Fibroblast of lung (primary cell): ENCODE results near the gene GLG1. TPM values are rescaled to one million over a fixed set of nuclear protein-coding genes. Genes with fewer than 3 reads are reported as not detected.
"Not testable (repeated sequence)": the region's sequence is repeated elsewhere in the genome, so short reads cannot be mapped to it uniquely, and the experiment has no call there.

Experiments
- DNase-seq, 2 donors: peaks; one replicate each; pipeline versions ENCODE4 v3.0.0 to v3.0.0-alpha.2; 2010; ENCODE audit warnings: low read depth in 2 of 2
- H2AFZ ChIP-seq: 2 replicates; pipeline ENCODE4 v1.5.1; 2012; ENCODE audit warnings: low read length, control low read depth, inconsistent platforms
- H3K27ac ChIP-seq: 2 replicates; pipeline ENCODE4 v1.5.1; 2011; ENCODE audit warnings: low read length, control low read depth; ENCODE audit not compliant: insufficient read depth
- H3K27me3 ChIP-seq: 2 replicates; pipeline ENCODE4 v1.5.1; 2011; ENCODE audit warnings: mild to moderate bottlenecking, low read length; ENCODE audit not compliant: control insufficient read depth, insufficient read depth
- H3K36me3 ChIP-seq: 2 replicates; pipeline ENCODE4 v1.5.1; 2011; ENCODE audit warnings: low read length; ENCODE audit not compliant: control insufficient read depth, insufficient read depth
- H3K4me1 ChIP-seq: 2 replicates; pipeline ENCODE4 v1.5.1; 2011; ENCODE audit warnings: low read length; ENCODE audit not compliant: control insufficient read depth, insufficient read depth; ENCODE audit errors: extremely low read depth
- H3K4me2 ChIP-seq: 2 replicates; pipeline ENCODE4 v1.5.1; 2011; ENCODE audit warnings: low read length, control low read depth; ENCODE audit not compliant: insufficient read depth; ENCODE audit errors: extremely low read depth
- H3K4me3 ChIP-seq, 4 experiments: fragments of 200-600 bp in 1 of 4; sonication (generic) in 1 of 4; replicated peaks in 1 of 4; 2 replicates each; pipeline ENCODE4 v1.5.1; 2011 to 2016; ENCODE audit warnings: low read length in 4 of 4, low read depth in 3 of 4, mild to moderate bottlenecking in 3 of 4, control low read depth in 2 of 4, inconsistent platforms in 1 of 4, mixed read lengths in 1 of 4; ENCODE audit not compliant: insufficient read depth in 1 of 4; ENCODE audit errors: control extremely low read depth in 1 of 4
- H3K79me2 ChIP-seq: 2 replicates; pipeline ENCODE4 v1.5.1; 2012; ENCODE audit warnings: mild to moderate bottlenecking, low read length, inconsistent platforms; ENCODE audit not compliant: control insufficient read depth, insufficient read depth
- H3K9ac ChIP-seq: 2 replicates; pipeline ENCODE4 v1.5.1; 2011; ENCODE audit warnings: mild to moderate bottlenecking, low read length, control low read depth; ENCODE audit not compliant: insufficient read depth
- H3K9me3 ChIP-seq: 2 replicates; pipeline ENCODE4 v1.5.1; 2012; ENCODE audit warnings: low read depth, low read length; ENCODE audit not compliant: control insufficient read depth, insufficient read depth
- H4K20me1 ChIP-seq: 2 replicates; pipeline ENCODE4 v1.5.1; 2011; ENCODE audit warnings: low read length; ENCODE audit not compliant: control insufficient read depth, insufficient read depth; ENCODE audit errors: extremely low read depth
- polyA plus RNA-seq, 2 donors: library from polyadenylated mRNA; depleted of rRNA in 1 of 2; stranded (reverse) in 1 of 2; unstranded in 1 of 2; fragments of >200 nt; gene quantifications; 2 replicates each; pipeline ENCODE4 v1.2.1, GENCODE V29; 2011 to 2012; ENCODE audit warnings: missing spikeins in 1 of 2
- total RNA-seq: library from RNA; depleted of rRNA; stranded (reverse); fragments of >200 nt; gene quantifications from 2 replicates; pipeline ENCODE4 v1.2.1, GENCODE V29; 2014

The GLG1 gene
- total and polyA plus RNA-seq, 2 donors (not counting 1 experiment from before 2014, with no cell fraction given): 138 to 150 TPM

DNA sequence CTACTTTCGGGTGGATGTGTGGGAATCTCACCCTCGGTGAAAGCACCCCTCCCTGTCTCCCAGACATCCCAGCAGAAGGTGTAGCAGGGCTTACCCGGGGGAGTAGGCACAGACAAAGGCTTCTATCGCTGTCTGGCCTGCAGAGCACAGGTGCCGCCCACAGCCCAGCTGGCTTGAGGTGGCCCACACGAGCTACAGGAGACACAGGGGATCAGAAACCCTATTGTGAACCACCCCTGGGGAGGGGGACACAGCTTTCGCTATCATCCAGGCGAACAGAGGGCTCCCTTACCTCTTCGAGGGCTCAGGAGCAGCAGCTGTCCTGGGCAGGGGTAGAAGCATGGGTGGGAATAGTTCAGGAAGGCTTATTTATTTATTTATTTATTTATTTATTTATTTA lies 193.4 kb downstream of the GLG1 start:
- not testable (repeated sequence) for H3K4me1 ChIP-seq, H3K27ac ChIP-seq, H3K79me2 ChIP-seq, H3K9ac ChIP-seq, H3K4me3 ChIP-seq, H3K9me3 ChIP-seq, H3K36me3 ChIP-seq, H4K20me1 ChIP-seq, H2AFZ ChIP-seq, H3K27me3 ChIP-seq, DNase-seq, H3K4me2 ChIP-seq

DNA sequence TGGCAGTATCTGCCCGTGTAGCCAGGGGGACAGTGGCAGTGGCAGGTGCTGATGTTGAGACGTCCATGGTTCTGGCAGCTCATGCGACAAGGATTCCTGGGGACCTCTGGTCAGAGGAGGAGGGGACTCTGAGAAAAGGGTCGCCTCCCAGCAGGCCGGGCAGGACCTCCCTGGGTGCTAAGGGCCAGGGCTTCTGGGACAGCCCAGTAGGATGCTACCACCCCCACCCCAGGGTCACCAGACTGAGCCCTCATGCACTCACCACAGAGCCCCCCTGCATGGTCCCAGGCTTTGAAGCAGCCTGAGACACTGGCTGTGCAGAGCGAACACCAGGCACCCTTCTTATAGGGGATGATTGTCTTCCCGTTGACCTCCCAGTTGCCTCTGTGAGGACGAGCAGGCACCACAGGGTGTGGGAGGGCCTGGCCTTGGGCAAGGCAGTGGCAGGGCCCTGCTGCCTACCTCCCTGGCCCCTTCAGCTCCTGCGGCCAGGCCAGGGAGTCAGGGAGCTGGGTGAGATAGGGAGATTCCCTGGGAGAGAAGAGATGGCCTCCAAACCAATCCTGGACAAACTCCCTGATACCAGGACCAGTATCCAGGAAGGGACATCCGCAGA lies 194.0 kb downstream of the GLG1 start:
- not testable (repeated sequence) for H3K9me3 ChIP-seq, H3K4me2 ChIP-seq, H3K9ac ChIP-seq

DNA sequence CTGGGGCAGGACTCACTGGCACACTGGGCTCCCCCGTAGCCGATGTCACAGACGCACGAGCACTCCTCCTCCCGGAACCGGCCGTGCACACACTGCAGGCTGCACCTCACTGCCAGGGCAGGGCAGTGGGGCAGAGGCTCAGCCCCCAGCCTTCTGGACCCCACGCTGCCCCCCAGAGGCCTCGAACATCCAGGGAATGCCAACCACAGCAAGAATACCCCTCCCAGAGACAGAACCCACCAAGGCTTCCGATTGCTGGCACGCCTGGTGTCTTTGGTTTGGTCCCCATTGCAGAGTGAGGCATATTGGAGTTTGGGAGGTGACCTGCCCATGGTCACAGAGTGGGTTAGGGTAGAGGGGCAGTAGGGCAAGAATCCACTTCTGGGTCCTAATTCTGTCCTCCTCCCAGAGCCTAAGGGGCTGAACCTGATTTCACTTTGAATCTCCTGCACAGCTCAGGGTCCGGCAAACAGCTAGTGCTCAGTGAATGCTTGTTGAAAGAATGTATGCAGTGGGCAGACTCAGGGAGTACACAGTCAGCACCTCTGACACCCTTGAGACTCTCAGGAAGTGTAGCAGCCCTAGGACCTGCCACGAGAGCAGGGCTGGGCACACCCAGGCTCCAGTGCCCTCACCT lies 194.7 kb downstream of the GLG1 start:
- H2AFZ ChIP-seq, H3K4me1 ChIP-seq, H3K79me2 ChIP-seq, H3K9ac ChIP-seq, H4K20me1 ChIP-seq, H3K27ac ChIP-seq, DNase-seq, H3K4me2 ChIP-seq, H3K36me3 ChIP-seq, H3K9me3 ChIP-seq, H3K27me3 ChIP-seq, H3K4me3 ChIP-seq: not testable (repeated sequence)

More for the DNA sequence above, 194.0 kb downstream of the GLG1 start:
- H4K20me1 ChIP-seq, H3K4me3 ChIP-seq, H3K36me3 ChIP-seq, H3K4me1 ChIP-seq, H3K27me3 ChIP-seq, DNase-seq, H3K27ac ChIP-seq, H2AFZ ChIP-seq, H3K79me2 ChIP-seq: not testable (repeated sequence)

DNA sequence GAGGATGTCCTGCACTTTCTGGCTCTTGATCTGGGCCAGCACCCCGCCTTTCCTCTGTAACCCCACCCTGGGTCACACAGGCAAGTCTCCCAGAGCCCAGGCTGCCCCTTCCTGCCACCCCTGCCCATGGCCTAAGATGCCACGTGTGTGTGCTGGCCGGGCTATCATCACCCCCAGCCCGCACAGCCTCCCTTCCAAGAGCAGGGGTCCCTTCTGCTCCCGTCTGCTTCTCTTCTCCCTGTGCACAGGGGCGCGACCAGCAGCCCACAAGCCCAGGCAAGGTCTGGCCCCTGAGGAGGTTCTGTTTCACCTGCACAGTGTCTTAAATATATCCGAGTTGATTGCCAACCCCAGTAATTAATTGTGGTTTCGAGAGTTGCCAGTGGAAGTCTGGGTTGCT lies 195.9 kb downstream of the GLG1 start:
- not testable (repeated sequence) for H4K20me1 ChIP-seq, H3K4me3 ChIP-seq, H3K4me2 ChIP-seq, H3K79me2 ChIP-seq, H3K27ac ChIP-seq, DNase-seq, H3K9ac ChIP-seq, H2AFZ ChIP-seq, H3K36me3 ChIP-seq, H3K4me1 ChIP-seq, H3K9me3 ChIP-seq, H3K27me3 ChIP-seq

DNA sequence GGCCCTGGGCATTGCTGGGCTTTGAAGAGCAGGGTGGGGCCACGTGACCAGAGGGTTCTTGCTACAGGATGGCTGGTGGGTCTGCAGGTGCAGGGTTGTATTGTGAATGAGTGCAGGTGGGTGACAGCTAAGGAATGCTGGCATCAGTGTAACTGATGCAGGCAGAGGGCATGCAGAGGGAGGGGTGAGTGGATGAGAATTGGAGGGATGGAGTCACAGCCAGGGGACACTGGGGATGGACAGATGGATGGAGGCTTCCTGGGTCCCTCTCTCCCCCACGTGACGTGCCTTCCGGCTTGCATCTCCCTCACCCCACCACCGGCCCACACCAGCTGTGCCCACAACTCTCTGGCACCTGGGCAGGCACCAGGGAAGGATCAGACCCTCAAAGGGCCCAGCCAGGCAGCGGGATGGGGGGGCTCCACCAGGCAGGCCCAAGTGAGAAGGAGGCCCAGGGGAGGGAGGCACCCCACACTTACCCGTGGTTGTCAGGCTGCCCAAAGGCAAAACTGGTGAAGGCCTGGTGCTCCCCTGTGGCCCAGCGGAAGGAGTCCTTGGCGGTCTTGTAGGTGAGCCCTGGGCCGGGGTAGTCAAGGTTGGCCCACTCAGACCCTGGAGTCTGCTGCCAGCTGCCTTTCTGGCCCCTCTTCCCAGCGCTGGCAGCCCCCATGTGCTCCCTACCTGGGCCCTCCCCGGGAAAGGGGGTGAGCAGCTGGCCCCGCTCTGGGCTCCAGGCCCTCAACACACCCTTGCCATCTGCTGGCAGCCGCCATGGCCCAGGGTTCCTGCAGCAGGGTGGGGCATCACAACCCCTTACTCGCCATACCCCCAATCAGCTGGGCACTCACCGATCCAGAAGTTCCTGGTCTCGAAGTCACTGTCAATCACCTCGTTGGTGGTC lies 196.6 kb downstream of the GLG1 start:
- not testable (repeated sequence) for H3K9ac ChIP-seq, H3K4me3 ChIP-seq, H4K20me1 ChIP-seq, H3K9me3 ChIP-seq, H2AFZ ChIP-seq, H3K27ac ChIP-seq, H3K4me1 ChIP-seq, H3K79me2 ChIP-seq, H3K36me3 ChIP-seq, DNase-seq, H3K4me2 ChIP-seq, H3K27me3 ChIP-seq

DNA sequence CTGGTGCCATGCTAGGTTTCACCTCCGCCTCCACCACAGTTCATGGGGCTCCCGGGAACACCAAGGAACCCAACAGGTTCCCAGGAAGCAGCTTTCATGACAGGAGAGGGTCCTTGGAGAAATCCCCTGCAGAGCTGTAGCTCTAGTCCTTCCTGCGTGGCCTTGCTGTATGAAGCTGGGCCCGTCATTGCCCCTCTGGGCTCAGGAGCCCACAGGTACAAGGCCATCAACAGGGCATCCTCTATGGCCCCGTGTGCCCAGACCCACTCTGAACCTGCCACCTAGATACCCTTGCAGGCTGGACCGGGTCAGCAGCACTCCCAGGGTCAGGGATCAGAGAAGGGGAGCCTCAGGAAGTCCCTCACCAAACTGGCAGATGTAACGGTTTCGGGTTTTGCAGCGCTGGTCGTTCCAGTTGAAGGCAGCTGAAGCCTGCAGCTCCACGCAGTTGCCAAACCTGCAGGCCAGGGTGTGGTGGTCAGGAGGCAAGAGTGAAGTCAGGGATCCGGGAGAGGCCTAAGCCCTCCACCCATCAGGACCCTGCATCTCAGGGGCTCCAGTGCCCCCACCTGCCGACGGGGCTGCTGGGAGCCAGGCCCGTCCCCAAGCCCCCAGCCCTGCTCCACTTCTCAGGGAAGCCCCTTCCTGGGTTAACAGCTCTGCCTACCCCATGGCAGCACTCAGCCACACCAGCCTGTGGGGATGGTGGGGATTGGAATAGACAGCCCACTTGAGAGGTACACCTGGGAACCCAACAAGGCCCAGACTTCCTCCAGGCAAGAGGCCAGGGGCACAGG lies 197.5 kb downstream of the GLG1 start:
- not testable (repeated sequence) for H4K20me1 ChIP-seq, H3K27me3 ChIP-seq, DNase-seq, H3K9ac ChIP-seq, H3K27ac ChIP-seq, H3K9me3 ChIP-seq, H3K36me3 ChIP-seq, H3K4me2 ChIP-seq, H3K4me1 ChIP-seq, H2AFZ ChIP-seq, H3K79me2 ChIP-seq, H3K4me3 ChIP-seq
